KG1 (cell line): ENCODE results near the gene CTSK.
"Not testable (repeated sequence)": the region's sequence is repeated elsewhere in the genome, so short reads cannot be mapped to it uniquely, and the experiment has no call there.

Experiments used
- DNase-seq: peaks from one replicate; lab custom pipeline; 2025; lab: John Stamatoyannopoulos, UW

CTSK gene

GRCh38 chr1:150805899-150806298, 2.2 kb downstream of the CTSK start:
- no peak for DNase-seq

GRCh38 chr1:150804671-150805070, 3.4 kb downstream of the CTSK start:
- DNase-seq: no peak

- DNase-seq: no peak
Observed at GRCh38 chr1:150799089-150799488, 9.0 kb downstream of the CTSK start.

- DNase-seq: no peak
Observed at GRCh38 chr1:150798525-150798924, 9.5 kb downstream of the CTSK start.

- no peak for DNase-seq
Observed at GRCh38 chr1:150796374-150796773, 11.7 kb downstream of the CTSK start.

- not testable (repeated sequence) for DNase-seq
Observed at GRCh38 chr1:150793778-150794177, 14.3 kb downstream of the CTSK start.

- DNase-seq: no peak
Observed at GRCh38 chr1:150793221-150793620, 14.8 kb downstream of the CTSK start.

GRCh38 chr1:150791585-150791984, 16.5 kb downstream of the CTSK start:
- DNase-seq: no peak

GRCh38 chr1:150789396-150789795, 18.7 kb downstream of the CTSK start:
- no peak for DNase-seq

- DNase-seq: no peak
Observed at GRCh38 chr1:150788946-150789345, 19.1 kb downstream of the CTSK start.

- DNase-seq: no peak
Observed at GRCh38 chr1:150787455-150787854, 20.6 kb downstream of the CTSK start.

- no peak for DNase-seq
Observed at GRCh38 chr1:150780510-150780909, 27.6 kb downstream of the CTSK start.

GRCh38 chr1:150778409-150778808, 29.7 kb downstream of the CTSK start:
- DNase-seq: no peak

GRCh38 chr1:150777544-150777943, 30.5 kb downstream of the CTSK start:
- DNase-seq: no peak

GRCh38 chr1:150775931-150776505, 32.0 kb downstream of the CTSK start:
- not testable (repeated sequence) for DNase-seq

- no peak for DNase-seq
Observed at GRCh38 chr1:150775276-150775675, 32.8 kb downstream of the CTSK start.

GRCh38 chr1:150772326-150772725, 35.7 kb downstream of the CTSK start:
- DNase-seq: no peak

- not testable (repeated sequence) for DNase-seq
Observed at GRCh38 chr1:150767704-150768103, 40.4 kb downstream of the CTSK start.

- not testable (repeated sequence) for DNase-seq
Observed at GRCh38 chr1:150765977-150766301, 42.1 kb downstream of the CTSK start.

GRCh38 chr1:150765296-150765976, 42.6 kb downstream of the CTSK start, which contains the start of gene CTSS:
TSS of gene CTSS (minus strand) at chr1:150765778. CDS start at chr1:150764763, 1,015 bp downstream.
- peak; percentile 63 for DNase-seq

GRCh38 chr1:150764617-150765101, 43.4 kb downstream of the CTSK start:
- no peak for DNase-seq

- no peak for DNase-seq
Observed at GRCh38 chr1:150763018-150763417, 45.0 kb downstream of the CTSK start.

- no peak for DNase-seq
Observed at GRCh38 chr1:150762552-150762951, 45.5 kb downstream of the CTSK start.

- no peak for DNase-seq
Observed at GRCh38 chr1:150761801-150762200, 46.3 kb downstream of the CTSK start.
